Psoas muscle (tissue), 8 donors: ENCODE results near the gene PACRG. TPM values are rescaled to one million over a fixed set of nuclear protein-coding genes. Genes with fewer than 3 reads are reported as not detected.
A peak's percentile ranks its signal among the peaks of the same experiment; 100 is the strongest.

Experiments
- ATAC-seq, 4 donors: fragments of 200-7000 bp; cut with Tn5 transposase; one replicate each; pipeline ENCODE4 v1.9.1; 2020; ENCODE audit warnings: moderate library complexity in 3 of 4, mild to moderate bottlenecking in 2 of 4
- DNase-seq, 2 donors: peaks; one replicate each; pipeline ENCODE4 v3.0.0-alpha.2; 2020
- H3K27ac ChIP-seq: fragments of 200-600 bp; one replicate; pipeline ENCODE4 v1.8.0; 2022
- H3K27me3 ChIP-seq, 3 donors: fragments of 200-600 bp in 1 of 3; one replicate each; pipeline versions ENCODE4 v1.6.1 to v1.8.0; 2013 to 2022; ENCODE audit warnings: low read length in 2 of 3, mild to moderate bottlenecking in 2 of 3, moderate library complexity in 1 of 3; ENCODE audit not compliant: insufficient read depth in 3 of 3
- H3K36me3 ChIP-seq, 2 donors: fragments of 200-600 bp in 1 of 2; one replicate each; pipeline versions ENCODE4 v1.6.1 to v1.8.0; 2013 to 2022; ENCODE audit warnings: low read depth in 1 of 2, mild to moderate bottlenecking in 1 of 2, moderate library complexity in 1 of 2; ENCODE audit not compliant: insufficient read depth in 1 of 2
- H3K4me1 ChIP-seq: fragments of 200-600 bp; one replicate; pipeline ENCODE4 v1.8.0; 2022
- H3K4me3 ChIP-seq: fragments of 200-600 bp; one replicate; pipeline ENCODE4 v1.8.0; 2022; ENCODE audit warnings: mild to moderate bottlenecking
- H3K9me3 ChIP-seq: fragments of 200-600 bp; one replicate; pipeline ENCODE4 v1.8.0; 2022
- WGBS, 3 donors: extraction: QIAGEN DNeasy Blood & Tissue Kit; methylation state at CpG; one replicate each; pipeline versions ENCODE4 v1.1.6 to v1.1.7; 2013; 5-methylcytosine and 5-hydroxymethylcytosine counted together
- intact Hi-C, 2 donors: fragments of 100-400 bp; cut with DNase I; formaldehyde crosslinking; loops; one replicate each; pipeline versions ENCODE4 v1.11.0 to v1.14.2; 2022
- polyA plus RNA-seq, 3 donors: library from polyadenylated mRNA; stranded (reverse); fragments of 200-250 nt; gene quantifications; one replicate each; pipeline ENCODE4 v1.2.3, GENCODE V29; 2013
- total RNA-seq, 4 donors: library from RNA; stranded (reverse); fragmentation: NEBNext Ultra II Directional in 2 of 4; extraction: Animal tissue kit (Norgen Biotek cat#: 25700) in 2 of 4; gene quantifications; one replicate each; pipeline versions ENCODE4 v1.2.1 to v1.2.4, GENCODE V29; 2021 to 2023
- TF ChIP-seq, protein P1 (sequence below): fragments of 200-600 bp; IDR thresholded peaks from one replicate; pipeline ENCODE4 v1.8.0; 2022; ENCODE audit warnings: antibody characterized with exemption
- donor health status: healthy with polysubstance abuse.
- donor health status: DM: no; HTN: no; CAD: no; lungs with moderate emphysema.
- donor health status: Bipolar disorder and iron deficiency.
- donor health status: healthy.
- donor health status: DM: yes; HTN: yes; CAD: no.
- donor health status: DM: no; HTN: no; CAD: no.
- donor health status: DM: no; HTN: no; CAD: no.
- donor health status: DM: yes; HTN: yes; CAD: no.

The PACRG gene
- total and polyA plus RNA-seq, 7 donors, result 0.17 to 3.1 (median 1.8) TPM

DNA sequence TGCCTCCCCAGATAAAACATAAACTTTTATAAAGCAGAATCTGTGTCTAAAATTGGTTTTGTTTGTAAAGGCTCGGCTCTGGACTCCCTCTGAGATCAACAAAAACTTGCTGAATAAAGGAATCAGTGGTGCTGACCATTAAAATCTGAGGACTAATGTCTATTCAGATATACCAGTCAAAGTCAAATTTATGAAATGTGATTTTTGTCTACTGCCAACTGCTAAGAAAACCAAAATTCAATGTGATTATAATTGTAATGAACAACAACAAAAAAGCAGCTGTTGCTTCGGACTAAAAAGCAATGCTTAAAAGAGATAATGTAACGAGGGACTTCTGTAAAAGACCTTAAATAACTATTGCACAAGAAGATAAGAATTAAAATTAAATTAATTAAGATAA is 26.8 kb upstream of the PACRG start:
- TF ChIP-seq, protein P1, sequence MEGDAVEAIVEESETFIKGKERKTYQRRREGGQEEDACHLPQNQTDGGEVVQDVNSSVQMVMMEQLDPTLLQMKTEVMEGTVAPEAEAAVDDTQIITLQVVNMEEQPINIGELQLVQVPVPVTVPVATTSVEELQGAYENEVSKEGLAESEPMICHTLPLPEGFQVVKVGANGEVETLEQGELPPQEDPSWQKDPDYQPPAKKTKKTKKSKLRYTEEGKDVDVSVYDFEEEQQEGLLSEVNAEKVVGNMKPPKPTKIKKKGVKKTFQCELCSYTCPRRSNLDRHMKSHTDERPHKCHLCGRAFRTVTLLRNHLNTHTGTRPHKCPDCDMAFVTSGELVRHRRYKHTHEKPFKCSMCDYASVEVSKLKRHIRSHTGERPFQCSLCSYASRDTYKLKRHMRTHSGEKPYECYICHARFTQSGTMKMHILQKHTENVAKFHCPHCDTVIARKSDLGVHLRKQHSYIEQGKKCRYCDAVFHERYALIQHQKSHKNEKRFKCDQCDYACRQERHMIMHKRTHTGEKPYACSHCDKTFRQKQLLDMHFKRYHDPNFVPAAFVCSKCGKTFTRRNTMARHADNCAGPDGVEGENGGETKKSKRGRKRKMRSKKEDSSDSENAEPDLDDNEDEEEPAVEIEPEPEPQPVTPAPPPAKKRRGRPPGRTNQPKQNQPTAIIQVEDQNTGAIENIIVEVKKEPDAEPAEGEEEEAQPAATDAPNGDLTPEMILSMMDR, result no peak

DNA sequence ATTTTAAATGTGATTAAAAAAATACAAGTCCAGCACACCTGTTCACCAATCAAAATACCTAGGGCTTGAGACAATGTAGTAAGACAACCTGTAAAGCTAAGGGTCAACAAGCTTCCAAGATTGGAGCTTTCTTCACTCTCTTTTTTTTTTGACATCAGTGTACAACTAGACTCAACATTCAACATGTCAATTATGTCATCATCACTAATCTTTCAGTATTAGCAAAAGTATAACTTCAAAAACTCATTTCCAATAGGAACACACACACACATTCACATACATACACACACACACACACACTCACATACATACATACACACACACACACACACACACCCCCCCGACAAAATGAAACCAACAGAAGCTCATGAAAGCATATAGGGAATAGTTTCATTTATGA is 26.2 kb upstream of the PACRG start:
- WGBS, 3 donors, result 91 to 93% (median 92%) methylated on average over 1 of the region's 1 CpG
- no peak for DNase-seq
- no peak for ATAC-seq
- TF ChIP-seq, protein P1, result no peak
- Histone ChIP-seq H3K27me3 (no peaks in the 10 kb centered on the region), H3K4me1 (peaks cover 10% of the 10 kb centered on the region), H3K27ac (no peak overlapping the region), H3K4me3 (no peak overlapping the region), H3K9me3 (no peaks in the 10 kb centered on the region), H3K36me3 (no peaks in the 10 kb centered on the region)
- intact Hi-C loops, result no loop called here

More for the DNA sequence above, 26.8 kb upstream of the PACRG start:
- no peak overlapping the region for H3K4me3 ChIP-seq
- H3K27me3 ChIP-seq, result no peaks in the 10 kb centered on the region
- 77 to 93% (median 77%) methylated on average over 3 of the region's 3 CpGs for WGBS, 3 donors
- no peak for DNase-seq
- peaks cover 7% of the 10 kb centered on the region for H3K4me1 ChIP-seq
- intact Hi-C loops, result no loop called here
- ATAC-seq, result no peak
- H3K9me3 ChIP-seq, result no peaks in the 10 kb centered on the region
- H3K27ac ChIP-seq, result no peak overlapping the region
- H3K36me3 ChIP-seq, result no peaks in the 10 kb centered on the region

DNA sequence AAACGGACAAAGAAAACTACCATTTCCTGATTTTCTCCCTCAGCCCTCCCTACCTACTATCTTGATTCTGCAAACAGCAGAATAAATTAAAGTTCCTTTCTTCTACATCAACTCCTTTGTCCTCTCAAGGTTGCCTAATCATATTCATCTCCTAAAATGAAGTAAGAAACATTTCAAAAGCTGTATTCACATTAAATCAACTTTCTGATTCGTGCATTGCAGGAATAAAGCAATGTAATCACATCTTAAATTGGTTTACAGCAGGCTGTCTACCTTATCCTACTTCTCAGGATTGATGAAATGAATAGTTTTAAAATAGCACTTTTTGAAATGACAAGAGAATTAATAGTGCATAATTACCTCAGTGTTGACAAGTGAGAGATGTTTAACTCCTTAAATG is 25.3 kb upstream of the PACRG start:
- Histone ChIP-seq H3K36me3 (no peaks in the 10 kb centered on the region), H3K9me3 (no peaks in the 10 kb centered on the region), H3K4me3 (no peak overlapping the region), H3K27me3 (no peaks in the 10 kb centered on the region), H3K4me1 (peaks cover 15% of the 10 kb centered on the region), H3K27ac (no peak overlapping the region)
- TF ChIP-seq, protein P1, result no peak
- 81 to 93% (median 93%) methylated on average over 2 of the region's 2 CpGs for whole genome bisulfite sequencing, 3 donors
- intact Hi-C loops, result no loop called here
- DNase-seq (no peak), ATAC-seq (no peak)

DNA sequence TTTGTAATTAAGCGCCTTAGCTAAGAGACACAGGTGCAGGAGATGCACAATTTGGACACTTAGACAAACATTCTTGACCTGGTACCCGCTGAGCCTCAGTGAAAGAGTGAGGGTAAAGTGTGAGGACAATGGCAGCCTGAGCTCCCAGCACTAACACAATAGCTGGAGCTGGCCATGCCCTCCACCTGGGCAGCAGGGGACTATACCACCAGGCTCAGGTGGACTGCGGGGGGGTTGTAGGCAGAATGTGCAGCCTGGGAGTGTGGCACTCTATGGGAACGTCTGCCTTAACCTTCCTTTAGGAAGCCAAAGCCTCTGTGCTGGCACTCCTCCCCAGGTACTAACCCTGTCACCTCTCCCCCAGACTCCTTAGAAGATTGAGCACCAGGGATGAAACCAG is 23.8 kb upstream of the PACRG start:
- TF ChIP-seq, protein P1, result no peak
- no peaks in the 10 kb centered on the region for H3K27me3 ChIP-seq
- intact Hi-C loops, result no loop called here
- H3K9me3 ChIP-seq, result no peaks in the 10 kb centered on the region
- H3K27ac ChIP-seq, result no peak overlapping the region
- peaks cover 15% of the 10 kb centered on the region for H3K4me1 ChIP-seq
- H3K36me3 ChIP-seq, result no peaks in the 10 kb centered on the region
- no peak overlapping the region for H3K4me3 ChIP-seq
- ATAC-seq, result no peak
- 87 to 96% (median 92%) methylated on average over 4 of the region's 4 CpGs for WGBS, 3 donors
- no peak for DNase-seq

GRCh38 chr6:162705736-162706135 is 22.0 kb upstream of the PACRG start:
- Histone ChIP-seq H3K36me3 (no peaks in the 10 kb centered on the region), H3K27ac (no peak overlapping the region), H3K4me3 (peak overlapping the region; percentile 42), H3K9me3 (no peaks in the 10 kb centered on the region), H3K27me3 (no peaks in the 10 kb centered on the region), H3K4me1 (peaks cover 19% of the 10 kb centered on the region)
- DNase-seq, result no peak
- TF ChIP-seq, protein P1, result no peak
- ATAC-seq, result peak in 2 of 4 donors; percentile 33 to 37
- 26 to 51% (median 30%) methylated on average over 4 of the region's 4 CpGs for WGBS, 3 donors
- intact Hi-C loops, result no loop called here
